Activated CD8-positive, alpha-beta memory T cell treated with anti-CD3 and anti-CD28 coated beads, Interleukin-2, amount 50 U/mL, for 1 hour (primary cell): ENCODE data around the gene MAP1LC3B.

Source experiments
- DNase-seq: peaks from one replicate; pipeline ENCODE4 v3.0.0-alpha.2; 2020; ENCODE audit errors: extremely low read depth

MAP1LC3B gene

DNA sequence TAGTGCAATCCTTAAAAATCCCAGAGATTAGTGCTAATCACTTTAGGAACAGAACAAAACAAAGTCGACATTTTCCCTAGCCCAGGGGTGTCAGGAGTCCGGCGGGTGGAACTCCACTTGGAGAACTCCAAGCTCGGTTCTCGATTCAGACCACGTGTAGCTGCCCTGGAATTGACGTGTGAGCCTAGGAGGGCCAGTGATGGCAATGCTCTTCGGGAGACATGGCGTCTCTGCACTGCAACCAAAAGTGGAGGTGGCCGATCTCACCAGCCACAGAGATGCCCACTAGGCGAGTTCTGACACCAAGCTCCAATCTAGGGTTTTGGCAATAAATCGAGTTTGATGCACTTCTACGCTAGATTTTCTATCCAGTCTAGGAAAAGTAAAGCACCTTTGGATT is 17.6 kb downstream of the MAP1LC3B start:
- no peak for DNase-seq

DNA sequence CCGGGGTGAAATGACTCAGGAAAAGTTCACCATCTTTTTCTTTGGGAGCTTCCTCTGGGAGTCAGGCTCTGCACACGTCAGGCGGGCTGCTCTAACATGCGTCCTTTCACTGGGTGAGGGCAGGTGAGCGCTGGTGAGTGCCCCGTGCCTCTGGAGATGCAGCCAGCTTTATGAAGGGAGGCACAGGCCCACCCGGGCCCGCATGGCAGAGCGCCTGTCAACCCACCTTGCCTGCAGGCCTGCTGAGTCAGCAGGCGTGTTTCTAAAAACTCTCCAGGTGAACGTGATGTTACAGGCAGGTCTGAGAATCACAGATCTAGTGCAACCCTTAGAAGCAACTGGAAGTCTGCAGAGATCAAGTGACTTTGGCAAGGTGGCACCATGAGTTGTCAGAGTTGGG is 18.4 kb downstream of the MAP1LC3B start:
- DNase-seq: no peak

DNA sequence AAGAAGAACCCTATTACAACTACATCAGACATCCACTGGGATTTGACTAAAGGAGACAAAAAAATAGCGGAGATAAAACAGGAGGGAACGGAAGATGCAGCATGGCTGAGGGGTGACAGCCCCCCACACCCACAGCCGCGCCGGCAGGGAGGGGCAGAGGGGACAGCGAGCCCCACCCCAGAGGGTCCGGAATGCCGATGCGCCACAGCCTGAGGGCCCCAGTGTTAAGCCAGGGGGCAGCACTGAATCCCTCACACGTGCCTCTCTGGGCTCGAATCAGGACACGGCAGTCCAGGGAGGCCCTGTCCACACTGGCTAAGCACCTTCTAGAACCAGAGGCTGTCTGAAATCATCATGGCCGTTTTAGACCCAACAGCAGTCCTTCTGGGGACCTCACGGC is 18.8 kb downstream of the MAP1LC3B start:
- DNase-seq: no peak

DNA sequence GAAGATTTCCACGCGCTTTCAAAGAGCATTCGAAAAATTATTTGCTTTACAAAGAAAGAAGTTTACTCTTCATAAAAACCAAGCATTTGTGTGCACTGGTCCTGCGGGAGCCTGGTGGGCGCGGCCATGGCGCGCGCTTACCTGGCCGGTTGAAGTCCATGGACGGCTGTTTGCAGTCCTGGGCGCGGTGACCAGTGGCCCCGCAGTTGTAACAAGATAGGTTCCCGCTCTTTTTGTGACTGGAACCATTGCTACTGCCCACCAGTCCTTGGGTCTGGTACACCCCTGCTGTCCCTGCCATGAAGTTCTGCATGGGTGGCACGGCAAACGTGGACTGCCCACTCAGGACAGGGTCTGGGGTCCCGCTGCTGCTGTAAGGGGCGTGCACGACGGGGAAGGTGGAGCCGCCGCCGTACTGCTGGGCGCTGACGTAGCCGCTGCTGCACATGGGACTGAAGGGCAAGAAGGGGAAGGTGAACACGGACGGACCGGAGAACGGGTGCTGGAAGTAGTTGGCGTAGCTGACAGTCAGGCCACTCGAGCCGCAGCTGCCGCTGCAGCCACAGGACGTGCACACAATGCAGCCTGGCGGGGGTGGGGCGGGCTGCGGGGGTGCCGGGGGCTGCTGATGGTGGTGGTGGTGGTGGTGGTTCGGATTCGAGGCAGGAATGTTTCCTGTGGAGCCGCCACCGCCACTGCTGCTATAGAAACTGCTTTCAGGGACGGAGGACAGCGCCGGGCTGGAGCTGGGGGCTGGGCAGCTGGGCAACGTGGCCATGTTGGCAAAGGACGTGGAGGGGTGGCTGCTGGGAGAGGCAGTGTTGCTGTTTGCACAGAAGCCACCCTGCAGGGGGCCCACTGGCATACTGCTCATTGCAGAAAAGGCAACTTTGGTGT is 19.5 kb downstream of the MAP1LC3B start:
- no peak for DNase-seq

DNA sequence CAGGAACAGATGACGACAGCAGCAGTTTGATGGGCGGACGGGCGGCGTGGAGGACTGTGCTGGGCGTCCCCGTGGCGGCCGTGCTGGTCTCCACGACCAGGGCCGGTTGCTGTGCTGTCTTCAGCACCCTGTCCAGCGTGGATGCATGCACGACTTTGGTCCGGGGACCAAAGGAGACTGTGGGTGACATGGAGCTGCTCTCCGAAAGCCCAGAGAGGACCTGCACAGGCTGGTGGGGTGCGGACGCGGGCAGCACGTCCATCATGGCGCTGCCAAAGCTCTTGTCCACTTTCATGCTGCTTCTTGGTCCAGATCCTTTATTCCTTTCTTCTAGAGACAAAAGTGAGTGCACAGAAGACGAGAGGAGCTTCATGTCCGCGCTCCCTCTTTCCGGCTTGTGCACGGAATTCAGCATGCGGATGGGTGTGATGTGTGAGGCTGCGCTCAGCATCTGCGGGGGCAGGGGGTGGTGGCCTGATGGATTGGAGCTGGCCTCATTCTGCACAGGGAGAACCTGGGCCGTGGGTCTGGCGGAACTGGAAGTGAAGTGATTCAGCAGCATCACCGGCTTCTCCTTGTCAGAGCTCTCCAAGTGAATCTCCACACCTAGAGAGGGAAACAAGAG is 20.3 kb downstream of the MAP1LC3B start:
- DNase-seq: no peak

DNA sequence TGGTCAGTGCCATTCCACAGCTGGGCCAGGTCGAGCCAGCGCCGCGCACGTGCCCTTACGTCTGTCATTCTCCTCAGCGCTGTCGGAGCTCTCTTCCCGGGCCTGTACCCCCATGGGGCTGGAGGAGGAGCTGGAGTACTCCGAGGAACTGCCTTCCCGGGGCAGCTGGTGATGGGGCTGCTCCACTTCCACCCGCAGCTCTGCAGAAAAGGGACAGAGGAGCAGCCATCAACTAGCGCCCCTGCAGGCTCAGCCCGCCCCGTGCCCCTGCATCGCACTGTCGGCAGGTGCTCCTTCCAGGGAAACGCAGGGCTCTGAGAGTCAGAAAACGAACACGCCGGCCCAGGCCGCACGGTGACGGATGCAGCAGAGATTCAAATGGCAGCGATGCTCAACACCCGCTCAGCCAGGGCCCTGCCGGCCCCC is 20.9 kb downstream of the MAP1LC3B start:
- DNase-seq: no peak

DNA sequence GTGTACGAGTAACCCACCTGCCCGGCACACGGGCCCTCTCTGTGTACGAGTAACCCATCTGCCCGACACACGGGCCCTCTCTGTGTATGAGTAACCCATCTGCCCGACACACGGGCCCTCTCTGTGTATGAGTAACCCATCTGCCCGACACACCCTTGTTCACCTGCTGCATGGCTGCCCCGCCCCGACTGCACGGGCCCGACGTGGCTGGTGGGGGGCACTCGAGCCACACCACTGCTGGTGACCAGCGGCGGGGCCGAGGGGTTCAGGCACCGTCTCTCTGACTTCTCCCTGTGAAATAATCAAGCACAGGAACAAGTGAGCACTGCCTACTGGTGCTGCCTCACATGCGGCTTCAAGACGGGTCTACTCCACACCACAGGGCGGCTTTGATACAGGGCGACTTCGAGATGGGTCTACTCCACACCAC is 22.1 kb downstream of the MAP1LC3B start:
- no peak for DNase-seq

DNA sequence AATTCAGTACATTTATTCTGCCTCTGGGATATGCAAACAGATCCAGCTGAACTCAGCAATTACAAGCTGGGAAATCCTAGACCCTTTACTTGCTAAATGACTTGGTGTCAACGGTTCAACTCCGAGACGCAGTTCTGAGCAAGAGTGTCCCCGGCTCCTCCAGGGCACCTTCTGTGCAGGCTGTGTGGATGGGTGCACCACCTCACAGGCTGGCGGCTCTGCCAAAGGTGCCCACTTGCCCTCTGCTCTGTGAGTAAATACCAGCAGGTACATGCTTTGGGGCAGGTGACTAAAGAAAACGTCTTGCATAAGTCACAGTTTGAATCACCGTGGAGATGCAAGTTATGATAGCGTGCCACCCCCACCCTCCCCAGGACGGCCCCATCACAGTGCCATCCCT is 23.3 kb downstream of the MAP1LC3B start:
- no peak for DNase-seq

DNA sequence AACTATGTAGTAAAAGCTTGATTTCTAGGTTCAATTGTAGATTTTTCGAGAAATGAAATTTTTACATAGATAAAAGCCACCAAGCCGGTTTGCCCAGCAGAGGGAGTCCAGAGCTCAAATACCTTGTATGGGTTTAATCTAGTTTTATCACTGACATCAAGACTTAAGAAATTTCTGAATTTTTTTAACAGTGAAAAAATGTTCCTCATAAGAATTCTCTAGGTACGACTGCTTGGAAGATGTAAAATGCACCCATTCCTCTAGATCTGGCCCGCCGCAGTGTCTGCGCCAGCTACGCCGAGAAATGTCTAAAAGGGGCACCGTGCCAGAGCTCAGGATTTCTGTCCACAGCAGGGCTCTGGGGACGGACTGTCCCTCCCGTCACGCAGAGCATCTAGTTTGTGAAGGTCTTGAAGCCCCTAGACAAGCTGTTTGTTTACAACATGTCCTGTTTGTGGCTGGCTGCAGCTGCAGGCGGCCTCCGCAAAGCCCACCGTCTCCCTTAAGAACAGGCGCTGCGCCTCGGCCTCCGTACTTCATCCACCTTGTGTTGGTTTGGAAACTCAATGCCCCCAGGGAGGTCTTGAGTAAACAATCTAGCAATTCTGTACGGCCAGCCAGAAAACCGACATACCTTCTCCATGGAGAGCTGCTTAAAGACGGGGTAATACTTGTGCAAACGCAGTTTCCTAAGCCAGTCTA is 24.8 kb downstream of the MAP1LC3B start:
- DNase-seq: no peak

DNA sequence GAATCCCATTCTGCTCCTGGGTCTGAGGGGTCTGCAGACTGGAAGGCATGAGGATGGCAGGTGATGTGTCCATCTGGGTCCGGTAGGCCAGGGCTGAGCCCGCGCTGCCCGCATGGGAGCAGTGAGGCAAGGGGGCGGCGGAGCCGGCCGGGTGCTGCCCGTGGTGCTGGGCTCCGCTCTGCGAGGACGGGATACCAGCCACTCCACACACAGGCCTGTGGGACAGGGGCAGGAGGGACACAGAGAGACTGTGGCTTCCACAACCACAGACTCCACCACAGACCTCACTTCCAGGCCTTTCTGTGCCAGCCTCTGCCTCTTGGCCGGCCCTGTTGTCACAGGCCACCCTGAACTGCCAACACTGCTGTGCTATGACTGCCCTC is 25.4 kb downstream of the MAP1LC3B start:
- no peak for DNase-seq

DNA sequence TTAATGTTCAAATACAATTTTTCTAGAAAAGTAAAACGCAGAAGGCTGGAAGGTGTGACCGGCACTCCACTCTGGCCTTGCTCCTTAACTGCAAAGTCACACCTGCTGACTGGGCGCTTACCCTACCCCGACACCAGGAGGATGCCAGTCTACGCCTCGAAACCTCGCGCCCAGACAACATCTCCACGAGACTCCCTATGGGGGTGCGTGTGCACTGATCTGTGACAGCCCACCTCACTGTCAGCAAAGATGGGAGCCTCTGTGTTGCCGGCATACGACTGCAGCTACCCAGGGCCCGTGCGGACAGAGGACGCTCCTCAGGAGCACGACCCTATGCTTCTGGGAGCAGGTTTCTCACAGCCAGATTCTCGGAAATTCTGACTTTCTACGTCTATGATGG is 26.1 kb downstream of the MAP1LC3B start:
- DNase-seq: no peak

DNA sequence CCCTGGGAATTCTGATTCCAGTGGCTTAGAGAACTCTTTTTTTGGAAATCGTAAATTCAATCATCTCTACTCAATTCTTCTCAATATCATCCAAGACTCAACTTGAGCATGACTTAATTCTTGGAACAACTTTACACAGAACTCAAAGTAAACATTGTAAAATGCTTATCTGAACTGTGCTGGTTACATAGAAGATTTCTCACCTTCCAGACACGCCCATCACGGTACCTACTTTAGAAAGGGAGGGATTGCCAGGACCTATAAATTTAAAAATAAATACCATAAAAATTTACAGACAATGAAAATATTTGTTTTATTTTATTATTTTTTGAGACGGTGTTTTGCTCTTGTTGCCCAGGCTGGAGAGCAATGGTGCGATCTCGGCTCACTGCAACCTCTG is 26.5 kb downstream of the MAP1LC3B start:
- DNase-seq: no peak

DNA sequence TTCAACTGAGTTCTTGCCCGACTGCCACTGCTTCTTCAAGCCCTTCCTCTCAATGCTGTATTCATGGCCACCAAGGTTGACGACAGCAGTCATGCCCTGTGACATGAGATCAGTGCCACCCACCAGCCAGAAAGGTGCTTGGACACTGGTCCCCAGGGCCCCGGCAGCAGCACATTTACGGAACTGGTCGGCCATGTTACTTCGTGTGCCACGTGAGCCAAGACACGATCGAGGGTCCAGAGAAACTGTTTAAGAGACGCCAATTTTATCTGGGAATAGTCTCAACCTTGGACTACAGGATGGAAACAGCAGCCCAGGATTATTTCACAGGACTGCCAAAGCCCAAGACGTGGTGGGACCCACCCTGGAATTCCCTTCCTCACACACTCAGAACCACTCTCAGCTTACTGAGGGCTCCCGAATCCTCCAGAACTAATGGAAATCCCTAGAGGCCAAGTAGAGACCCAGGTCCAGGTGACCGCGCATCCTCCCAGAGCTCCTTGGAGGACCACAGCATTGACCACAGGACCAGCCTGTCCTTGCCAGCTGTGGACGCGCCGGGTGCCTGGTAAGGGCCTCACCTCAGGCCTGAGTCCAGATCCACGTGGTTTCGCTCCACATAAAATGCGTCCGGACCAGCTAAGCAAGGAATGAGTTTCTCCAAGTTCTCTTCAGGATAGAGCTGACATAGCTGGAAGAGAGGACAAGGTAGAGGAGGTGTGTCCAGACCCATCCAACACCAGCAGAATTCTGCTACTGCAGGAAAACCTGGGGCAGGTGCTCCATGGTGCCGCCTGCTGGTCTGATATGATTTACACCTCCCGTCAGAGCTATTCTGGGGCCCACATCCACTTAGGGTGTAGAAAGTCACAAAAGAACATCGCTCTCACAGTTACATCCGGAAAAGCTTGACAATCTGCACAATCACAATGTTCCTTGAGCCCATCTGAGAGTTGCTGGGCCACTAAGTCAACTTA is 28.2 kb downstream of the MAP1LC3B start:
- no peak for DNase-seq

DNA sequence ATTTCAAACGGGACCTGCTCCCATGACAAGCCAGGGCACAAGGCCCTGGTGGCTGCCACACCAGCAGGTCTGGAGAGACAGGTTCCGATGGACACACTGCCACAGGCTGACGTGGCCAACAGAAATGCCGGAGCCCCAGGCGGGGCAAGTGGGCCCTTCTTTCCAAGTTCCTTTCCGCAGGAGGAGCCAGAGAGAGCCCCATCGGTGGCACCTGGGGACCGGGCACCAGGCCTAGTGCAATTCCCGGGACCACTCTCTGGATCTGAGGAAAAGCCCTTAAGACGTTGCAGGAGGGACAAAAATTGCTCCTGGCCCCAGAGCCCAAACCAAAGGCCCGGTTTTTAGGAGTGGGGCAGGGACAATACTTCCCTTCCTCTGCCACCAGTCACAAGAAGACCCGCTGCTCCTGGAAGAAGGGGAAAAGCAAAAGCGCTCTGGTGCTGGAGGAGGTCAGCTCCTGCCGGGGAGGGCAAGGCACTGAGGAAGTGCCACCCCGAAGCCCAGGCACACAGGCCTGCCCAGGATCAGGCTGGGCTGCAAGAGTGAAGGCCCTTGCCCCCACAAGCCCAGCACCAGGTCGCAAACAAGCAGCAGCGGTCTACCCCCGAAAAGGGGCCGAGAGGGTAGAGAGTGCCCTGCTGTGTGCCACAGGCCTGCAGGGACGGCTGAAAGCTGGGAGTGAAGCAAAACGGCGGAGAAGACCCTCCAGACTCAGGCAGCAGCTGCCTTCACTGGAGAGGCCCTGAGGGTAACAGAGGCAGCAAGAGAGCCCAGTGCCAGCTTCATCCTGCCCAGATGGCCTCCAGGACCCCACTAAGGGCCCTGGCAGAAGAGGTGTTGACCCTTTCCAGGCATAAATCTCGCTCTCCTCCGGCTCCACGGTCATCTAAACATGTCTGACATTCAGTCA is 29.1 kb downstream of the MAP1LC3B start:
- no peak for DNase-seq

DNA sequence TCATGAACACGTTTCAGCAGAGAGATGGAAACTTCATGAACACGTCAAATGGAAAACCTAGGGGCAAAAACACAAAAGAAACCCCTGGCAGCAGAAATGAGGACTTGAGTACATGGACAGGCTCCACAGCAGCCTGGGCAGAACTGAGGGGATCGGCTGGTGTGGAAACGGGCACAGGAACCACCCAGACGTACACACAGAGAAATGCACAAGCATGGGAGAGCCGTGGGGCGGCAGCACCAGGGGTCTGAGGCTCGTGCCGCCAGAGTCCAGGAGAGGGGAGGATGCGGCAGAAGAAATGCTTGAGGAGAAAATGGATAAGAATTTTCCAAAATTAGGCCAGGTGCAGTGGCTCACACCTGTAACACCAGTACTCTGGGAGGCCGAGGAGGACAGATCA is 30.0 kb downstream of the MAP1LC3B start:
- DNase-seq: no peak

DNA sequence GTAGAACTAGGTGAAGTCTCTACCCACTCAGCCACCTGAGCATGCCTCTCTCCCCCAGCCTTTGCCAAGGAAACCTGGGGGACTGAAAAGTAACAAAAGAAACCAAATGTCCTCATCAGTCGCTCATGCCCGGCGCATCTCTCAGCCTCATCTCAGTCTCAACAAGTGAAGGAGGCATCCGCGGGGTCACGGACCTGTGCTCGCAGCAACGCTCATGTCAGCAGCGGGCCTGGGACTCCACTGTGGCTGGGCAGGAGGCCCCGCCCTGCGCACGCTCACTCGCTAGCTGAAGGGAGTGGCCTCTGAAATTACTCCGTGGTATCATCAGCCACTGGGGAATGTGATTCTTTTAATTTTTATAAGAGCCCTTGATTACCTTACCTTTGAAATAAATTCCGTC is 31.3 kb downstream of the MAP1LC3B start:
- DNase-seq: no peak

DNA sequence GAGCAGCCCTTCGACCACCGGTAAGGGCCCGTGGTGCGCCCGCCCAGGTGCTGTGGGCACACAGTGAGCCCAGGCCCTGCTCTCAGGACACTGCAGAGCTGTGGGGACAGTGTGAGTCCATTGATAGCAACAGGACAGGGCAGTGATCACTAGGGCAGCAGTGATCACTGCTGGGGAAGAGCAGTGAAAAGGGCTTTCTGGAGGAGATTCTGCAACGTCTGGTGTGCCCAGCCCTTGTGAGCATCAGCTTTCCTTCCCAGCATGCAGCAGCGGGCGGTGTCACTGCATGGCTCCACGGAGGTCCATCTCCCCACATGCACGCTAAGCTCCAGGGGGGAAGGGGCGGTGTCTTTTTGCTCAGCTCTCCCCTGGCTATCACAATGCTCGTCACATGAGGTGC is 32.1 kb downstream of the MAP1LC3B start:
- DNase-seq: no peak

DNA sequence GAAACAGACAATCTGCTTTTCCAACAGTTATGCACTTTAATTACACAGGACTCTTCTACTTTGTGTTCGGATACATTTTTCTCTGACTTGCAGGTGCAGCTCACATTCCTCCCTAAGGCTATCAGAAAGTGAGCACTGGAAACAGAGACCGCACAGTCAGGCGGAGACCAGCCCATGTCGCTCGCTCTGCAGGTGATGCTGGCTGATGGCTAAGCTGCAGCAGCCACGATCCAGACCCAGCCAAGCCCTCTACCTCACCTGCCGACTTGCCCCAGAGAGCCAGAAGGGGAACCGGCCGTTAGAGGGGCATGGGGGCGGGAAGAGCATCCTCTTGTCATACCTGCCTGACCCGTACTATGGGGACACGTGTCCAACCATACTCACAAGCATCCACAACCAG is 33.8 kb downstream of the MAP1LC3B start:
- DNase-seq: no peak

DNA sequence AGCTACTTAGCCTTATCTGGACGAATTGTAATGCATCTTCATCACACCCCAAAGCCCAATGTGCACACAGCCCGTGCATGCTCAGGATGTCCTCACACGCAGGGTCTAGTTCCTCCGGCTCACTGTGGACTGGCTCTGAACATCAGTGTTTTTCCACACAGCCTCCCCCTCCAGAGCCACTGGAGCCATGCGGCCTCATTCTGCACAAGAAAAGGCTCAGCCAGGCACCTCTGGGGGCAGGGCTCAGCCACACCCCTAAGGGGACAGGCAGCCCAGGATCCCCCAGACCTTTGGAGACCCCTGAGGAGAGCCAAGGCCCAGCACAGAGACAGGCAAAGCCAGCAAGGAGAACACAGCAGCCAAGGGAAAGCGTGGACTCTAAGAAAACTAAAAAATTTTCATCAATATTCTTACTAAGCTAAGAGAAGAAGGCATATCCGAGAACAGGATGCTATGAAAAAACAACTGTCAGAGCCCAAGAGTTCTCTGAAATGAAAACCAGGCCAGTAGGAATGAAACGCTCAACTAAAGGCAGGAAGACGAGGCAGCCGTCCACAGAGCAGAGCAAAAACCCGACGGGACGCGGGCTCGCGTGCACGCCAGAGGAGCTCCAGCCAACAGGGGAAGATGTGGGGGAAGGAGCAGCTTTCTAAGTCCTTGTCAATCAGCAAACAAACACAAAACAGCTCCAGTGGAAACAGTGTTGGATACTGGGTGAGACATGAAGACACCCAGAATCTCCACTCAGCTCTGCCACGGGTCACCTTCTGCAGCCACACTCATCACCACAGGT is 34.5 kb downstream of the MAP1LC3B start:
- no peak for DNase-seq

DNA sequence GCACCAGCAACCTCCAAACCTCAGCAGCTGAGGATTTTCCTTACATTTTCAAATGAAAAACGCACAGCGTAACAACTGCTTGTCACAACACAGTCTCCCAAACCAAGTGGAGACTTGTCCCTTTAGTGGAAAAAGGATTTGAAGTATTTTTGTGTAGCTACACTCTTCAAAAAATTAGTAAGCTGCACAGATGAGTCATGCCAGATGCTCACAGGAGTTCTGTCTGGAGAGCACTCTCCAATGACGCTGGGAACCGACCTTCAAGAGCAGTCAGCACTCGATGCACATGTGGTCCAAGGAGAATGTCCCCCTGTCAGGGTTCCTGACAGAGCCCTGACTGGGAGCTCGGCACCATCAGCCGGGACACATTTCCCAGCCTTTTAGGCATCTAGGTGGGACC is 39.8 kb downstream of the MAP1LC3B start:
- DNase-seq: no peak
